Measurements from ENCODE around the gene RPL7A. TPM values are rescaled to one million over a fixed set of nuclear protein-coding genes. Genes with fewer than 3 reads are reported as not detected.

RPL7A gene
- 2,150 and 2,505 TPM in 2 replicates for total RNA-seq

DNA sequence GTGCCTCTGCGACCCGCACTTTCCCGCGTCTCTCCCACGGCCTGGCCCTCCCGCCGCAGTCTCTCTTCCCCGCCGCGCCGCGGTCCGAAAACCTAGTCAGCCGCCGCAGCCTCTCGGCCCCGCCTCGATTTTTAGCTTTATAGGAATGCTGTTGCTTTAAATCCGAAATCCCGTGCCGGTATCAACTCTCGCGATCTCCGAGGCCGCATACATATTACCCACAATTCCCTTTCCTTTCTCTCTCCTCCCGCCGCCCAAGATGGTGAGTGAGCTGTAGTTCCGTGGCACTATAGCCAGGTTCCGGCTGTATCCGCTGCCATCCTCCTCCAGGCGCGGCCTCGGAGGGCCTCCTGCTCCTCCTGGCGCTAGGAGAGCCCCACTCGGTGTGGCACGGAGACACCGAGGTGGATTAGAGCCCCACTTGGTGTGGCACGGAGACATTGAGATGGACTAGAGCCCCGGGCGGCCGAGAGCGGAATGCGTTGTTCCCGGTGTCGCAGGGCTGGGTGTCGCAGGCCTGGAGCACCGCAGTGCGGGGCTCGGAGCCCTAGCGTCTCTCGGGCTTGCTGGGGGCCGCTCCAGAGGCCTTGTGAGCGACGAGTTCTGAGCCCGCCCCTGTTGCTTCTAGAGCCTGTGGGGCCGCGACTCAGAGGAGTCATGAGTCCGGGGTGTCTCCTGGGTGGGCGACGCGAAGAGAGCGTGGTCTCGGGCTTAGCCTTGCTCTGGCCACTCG, at the start of gene RPL7A, which contains the start of gene MED22:
Gene RPL7A (plus strand): TSS at position 234 of the 733 bp plus-strand sequence. CDS start 26 bp downstream, at position 260.
Gene MED22 (minus strand): TSS at position 147 of the 733 bp plus-strand sequence. CDS start 1,469 bp downstream, outside the sequence.

DNA sequence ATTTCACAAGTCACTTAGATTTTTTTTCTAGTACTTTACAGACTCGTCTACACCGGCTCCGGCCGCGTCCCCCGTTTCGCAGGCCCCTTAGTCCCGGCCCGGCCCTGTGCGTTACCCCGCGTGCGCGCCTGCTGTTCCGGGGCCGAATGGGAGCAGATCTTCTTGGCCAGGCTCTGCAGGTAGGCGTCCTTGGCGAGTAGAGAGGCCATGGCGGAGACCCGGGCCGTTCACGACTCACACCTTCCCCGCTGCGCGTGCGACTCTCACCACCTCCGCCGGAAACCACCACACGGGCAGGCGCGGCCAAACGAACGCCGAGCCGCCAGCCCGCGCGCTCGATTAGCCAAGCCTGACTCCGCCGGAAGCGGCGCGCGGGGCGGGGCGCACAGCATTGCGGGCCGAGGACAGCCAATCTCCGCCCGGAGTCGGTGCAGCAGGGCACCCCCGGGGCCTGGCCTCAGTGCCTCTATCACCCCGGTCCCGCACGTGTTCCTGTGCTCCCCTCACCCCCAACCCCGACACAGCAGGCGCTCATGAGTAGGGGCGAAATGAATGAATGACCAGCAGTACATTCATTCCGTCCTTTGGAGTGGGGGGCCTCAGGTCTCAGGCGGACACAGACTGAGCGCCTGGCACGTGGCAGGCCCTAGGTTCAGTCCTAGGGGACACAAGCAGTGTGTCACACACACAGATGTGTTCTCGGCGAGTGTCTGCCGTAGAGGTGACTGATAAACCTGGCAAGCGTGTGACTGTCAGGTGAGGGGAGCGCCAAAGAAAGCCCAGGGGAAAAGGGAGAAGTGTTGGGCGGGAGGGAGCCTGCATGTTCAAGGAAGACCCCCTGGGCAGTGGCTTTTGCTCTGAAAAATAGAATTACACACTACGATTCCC, 11.8 kb upstream of the RPL7A start, which contains the start of gene SURF6:
Gene SURF6 (minus strand): TSS at position 265 of the 888 bp plus-strand sequence. CDS start 56 bp downstream, at position 209.

DNA sequence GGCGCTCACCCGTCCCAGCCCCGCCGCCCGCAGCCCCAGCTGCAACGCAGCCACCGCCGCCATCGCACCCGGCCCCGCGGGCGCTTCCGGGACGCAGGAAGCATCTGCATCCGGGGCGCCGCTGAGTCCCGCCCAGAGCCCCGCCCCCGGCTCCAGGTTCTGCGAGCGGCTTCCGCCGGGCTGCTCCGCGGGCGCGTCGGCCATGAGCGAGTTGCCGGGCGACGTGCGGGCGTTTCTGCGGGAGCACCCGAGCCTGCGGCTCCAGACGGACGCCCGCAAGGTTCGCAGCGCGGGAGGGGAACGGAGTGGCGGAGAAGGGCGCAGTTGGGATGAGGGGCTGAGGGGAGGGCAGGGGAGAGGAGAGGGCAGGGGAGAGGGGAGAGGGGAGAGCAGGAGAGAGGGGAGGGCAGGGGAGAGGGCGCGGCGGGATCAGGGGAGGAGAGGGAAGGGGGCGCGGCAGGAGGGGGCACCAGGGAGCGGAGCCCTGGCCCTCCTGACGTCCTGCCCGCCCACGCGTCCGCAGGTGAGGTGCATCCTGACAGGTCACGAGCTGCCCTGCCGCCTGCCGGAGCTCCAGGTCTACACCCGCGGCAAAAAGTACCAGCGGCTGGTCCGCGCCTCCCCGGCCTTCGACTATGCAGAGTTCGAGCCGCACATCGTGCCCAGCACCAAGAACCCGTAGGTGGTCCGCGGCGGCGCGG, 8.5 kb downstream of the RPL7A start, which contains the start of the genes SURF1 and SURF2:
Gene SURF1 (minus strand): TSS at position 97 of the 701 bp plus-strand sequence. CDS start 34 bp downstream, at position 63.
Gene SURF2 (plus strand): TSS at position 160 of the 701 bp plus-strand sequence. CDS start 43 bp downstream, at position 203.

DNA sequence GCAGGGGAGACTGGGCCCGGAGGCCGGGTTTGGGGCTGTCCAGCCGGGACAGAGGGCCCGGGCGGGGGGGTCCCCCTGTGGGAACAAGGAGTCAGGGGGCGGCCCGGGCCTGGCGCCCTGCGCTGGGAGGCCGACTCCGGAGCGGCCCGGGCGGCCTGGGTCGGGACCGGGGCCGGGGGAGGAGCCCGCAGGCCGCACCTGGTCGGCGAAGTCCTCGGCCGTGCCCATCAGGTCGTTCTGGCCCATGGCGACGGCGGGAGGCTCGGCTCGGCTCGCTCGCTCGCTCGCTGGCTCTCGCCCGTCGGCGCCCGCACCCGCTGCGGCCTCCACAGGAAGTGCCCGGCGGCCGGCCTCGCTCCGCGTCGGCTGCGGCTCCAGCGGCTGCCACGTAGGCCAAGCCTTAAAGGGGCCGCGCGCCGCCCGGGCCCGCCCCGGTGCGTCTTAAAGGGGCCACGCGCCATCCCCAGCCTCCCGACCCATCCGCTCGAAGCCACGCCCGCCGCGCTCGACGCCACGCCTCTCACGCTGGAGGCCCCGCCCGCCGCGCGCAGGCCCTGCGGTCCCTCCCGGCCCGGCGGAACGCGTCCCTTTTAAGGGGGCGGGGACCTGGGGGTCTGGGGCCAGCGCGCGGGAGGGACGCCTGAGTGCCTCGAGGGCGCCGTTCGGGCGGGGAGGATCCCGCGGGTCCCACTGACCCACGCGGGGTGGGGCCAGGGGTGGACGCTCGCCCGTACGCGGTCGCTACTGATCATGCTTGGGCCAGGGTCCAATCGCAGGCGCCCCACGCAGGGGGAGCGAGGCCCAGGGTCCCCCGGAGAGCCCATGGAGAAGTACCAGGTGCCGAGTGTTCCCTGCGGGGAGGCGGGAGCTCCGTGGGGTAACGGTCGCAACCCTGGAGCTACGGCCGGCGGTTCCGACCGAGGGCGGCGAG, 28.0 kb downstream of the RPL7A start, which contains the start of the genes STKLD1 and SURF4:
Gene STKLD1 (plus strand): TSS at position 643 of the 931 bp plus-strand sequence. CDS start 108 bp downstream, at position 751.
Gene SURF4 (minus strand): TSS at position 337 of the 931 bp plus-strand sequence. CDS start 91 bp downstream, at position 246.

Small RNA genes lying within 50 kb of the gene (small RNA-seq; reads per million reads assigned to genes)
- gene RF00019: not detected
- not detected for gene SNORD24
- gene SNORD36A: not detected
- gene SNORD36B: not detected
- gene SNORD36C: not detected

Other genes starting within 250 kb of the RPL7A start
- 61.5 and 67.6 TPM in 2 replicates for gene RALGDS, start 227.0 kb upstream of the RPL7A start, total RNA-seq
- gene GBGT1, start 184.3 kb upstream of the RPL7A start, total RNA-seq: 17.3 and 36.9 TPM in 2 replicates
- gene OBP2B, start 139.0 kb upstream of the RPL7A start, total RNA-seq: not detected in 2 replicates
- gene ABO, start 73.0 kb upstream of the RPL7A start, total RNA-seq: 0.10 TPM in 1 of 2 replicates, not detected in the other
- 11.1 and 11.3 TPM in 2 replicates for gene SURF6, start 12.0 kb upstream of the RPL7A start, total RNA-seq
- gene MED22, start 87 bp upstream of the RPL7A start, total RNA-seq: 19.6 and 19.9 TPM in 2 replicates
- gene SURF1, start 8.3 kb downstream of the RPL7A start, total RNA-seq: 11.7 and 19.3 TPM in 2 replicates
- 10.7 and 12.1 TPM in 2 replicates for gene SURF2, start 8.3 kb downstream of the RPL7A start, total RNA-seq
- gene SURF4, start 27.8 kb downstream of the RPL7A start, total RNA-seq: 336 and 365 TPM in 2 replicates
- gene STKLD1, start 28.1 kb downstream of the RPL7A start, total RNA-seq: 0.33 and 1.6 TPM in 2 replicates
- 13.4 and 16.0 TPM in 2 replicates for gene REXO4, start 69.8 kb downstream of the RPL7A start, total RNA-seq
- 0.48 and 0.98 TPM in 2 replicates for gene ADAMTS13, start 74.1 kb downstream of the RPL7A start, total RNA-seq
- gene CACFD1, start 111.8 kb downstream of the RPL7A start, total RNA-seq: 4.9 and 11.1 TPM in 2 replicates
- 40.8 and 55.9 TPM in 2 replicates for gene SLC2A6, start 130.9 kb downstream of the RPL7A start, total RNA-seq
- gene MYMK, start 176.7 kb downstream of the RPL7A start, total RNA-seq: not detected in 2 replicates
- gene ADAMTSL2, start 186.5 kb downstream of the RPL7A start, total RNA-seq: 0.10 TPM in 1 of 2 replicates, not detected in the other